ENCODE data around the gene TRPC4. TPM values are rescaled to one million over a fixed set of nuclear protein-coding genes. Genes with fewer than 3 reads are reported as not detected.

Gene TRPC4
- total RNA-seq, 1 experiment from 2014 or later: not detected

DNA sequence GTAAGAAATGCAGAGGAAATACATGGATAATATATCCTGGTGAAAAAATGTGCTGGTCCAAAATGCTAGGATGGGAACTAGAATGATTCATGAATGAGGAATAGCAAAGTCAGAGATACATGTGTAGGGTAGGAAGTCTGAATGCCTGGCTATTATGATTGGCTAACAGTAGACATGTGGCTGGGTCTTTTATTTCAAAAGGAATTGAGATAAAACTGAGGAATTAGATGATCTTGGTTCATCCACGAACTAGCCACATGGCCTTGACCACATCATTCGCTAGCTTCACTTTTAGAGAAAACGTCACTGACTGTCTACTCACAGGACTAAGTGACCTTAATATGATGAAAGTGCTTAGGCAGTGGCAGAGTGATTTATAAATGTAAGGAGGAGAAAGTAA lies 103.1 kb downstream of the TRPC4 start:
- TF ChIP-seq, protein P1, sequence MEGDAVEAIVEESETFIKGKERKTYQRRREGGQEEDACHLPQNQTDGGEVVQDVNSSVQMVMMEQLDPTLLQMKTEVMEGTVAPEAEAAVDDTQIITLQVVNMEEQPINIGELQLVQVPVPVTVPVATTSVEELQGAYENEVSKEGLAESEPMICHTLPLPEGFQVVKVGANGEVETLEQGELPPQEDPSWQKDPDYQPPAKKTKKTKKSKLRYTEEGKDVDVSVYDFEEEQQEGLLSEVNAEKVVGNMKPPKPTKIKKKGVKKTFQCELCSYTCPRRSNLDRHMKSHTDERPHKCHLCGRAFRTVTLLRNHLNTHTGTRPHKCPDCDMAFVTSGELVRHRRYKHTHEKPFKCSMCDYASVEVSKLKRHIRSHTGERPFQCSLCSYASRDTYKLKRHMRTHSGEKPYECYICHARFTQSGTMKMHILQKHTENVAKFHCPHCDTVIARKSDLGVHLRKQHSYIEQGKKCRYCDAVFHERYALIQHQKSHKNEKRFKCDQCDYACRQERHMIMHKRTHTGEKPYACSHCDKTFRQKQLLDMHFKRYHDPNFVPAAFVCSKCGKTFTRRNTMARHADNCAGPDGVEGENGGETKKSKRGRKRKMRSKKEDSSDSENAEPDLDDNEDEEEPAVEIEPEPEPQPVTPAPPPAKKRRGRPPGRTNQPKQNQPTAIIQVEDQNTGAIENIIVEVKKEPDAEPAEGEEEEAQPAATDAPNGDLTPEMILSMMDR (IDR thresholded peaks at IDR 0.05; ENCODE audit: unreplicated experiment): no peak
- intact Hi-C loops (cut with micrococcal nuclease): loop anchor here (5.0 kb wide), 2 partner anchors 124 to 996 kb away; no protein-coding TSS in a partner anchor
- Mint-ChIP-seq H3K9me3 (ENCODE audit: unreplicated experiment) (no peaks in the 10 kb centered on the region), H3K36me3 (ENCODE audit: insufficient read depth, unreplicated experiment) (no peaks in the 10 kb centered on the region), H3K4me1 (ENCODE audit: insufficient read depth, unreplicated experiment) (no peaks in the 10 kb centered on the region), H3K27ac (ENCODE audit: low read depth, unreplicated experiment) (no peak overlapping the region), H3K4me3 (ENCODE audit: unreplicated experiment) (no peak overlapping the region), H3K27me3 (ENCODE audit: insufficient read depth, unreplicated experiment) (peaks cover 13% of the 10 kb centered on the region)
- ChIA-PET POLR2A (no interaction called here), CTCF (interaction anchor here (0.9 kb wide), 1 partner anchor 48 kb away, joined by 3 read pairs; no protein-coding TSS in a partner anchor)
- no TSS peak for BruUV-seq (replicated peaks)
- no peak for DNase-seq (ENCODE audit: unreplicated experiment)

DNA sequence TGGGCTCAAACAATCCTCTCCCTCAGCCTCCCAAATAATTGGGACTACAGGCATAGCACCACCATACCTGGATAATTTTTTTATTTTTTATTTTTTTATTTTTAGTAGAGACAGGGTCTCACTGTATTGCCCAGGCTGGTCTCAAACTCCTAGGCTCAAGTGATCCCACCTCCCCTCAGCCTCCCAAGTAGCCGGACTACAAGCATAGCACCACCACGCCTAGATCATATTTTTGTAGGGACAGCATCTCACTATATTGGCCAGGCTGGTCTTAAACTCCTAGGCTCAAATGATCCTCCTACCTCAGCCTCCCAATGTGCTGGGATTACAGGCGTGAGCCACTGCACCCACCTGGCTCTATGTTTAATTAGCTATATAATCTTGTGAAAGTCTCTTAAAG lies 114.2 kb downstream of the TRPC4 start:
- Mint-ChIP-seq H3K27ac (ENCODE audit: low read depth, unreplicated experiment) (no peak overlapping the region), H3K4me3 (ENCODE audit: unreplicated experiment) (no peak overlapping the region), H3K36me3 (ENCODE audit: insufficient read depth, unreplicated experiment) (no peaks in the 10 kb centered on the region), H3K4me1 (ENCODE audit: insufficient read depth, unreplicated experiment) (no peaks in the 10 kb centered on the region), H3K9me3 (ENCODE audit: unreplicated experiment) (no peaks in the 10 kb centered on the region), H3K27me3 (ENCODE audit: insufficient read depth, unreplicated experiment) (peaks cover 19% of the 10 kb centered on the region)
- ChIA-PET CTCF (no interaction called here), POLR2A (no interaction called here)
- TF ChIP-seq, protein P1 (IDR thresholded peaks at IDR 0.05; ENCODE audit: unreplicated experiment): no peak
- intact Hi-C loops (cut with micrococcal nuclease): no loop called here
- BruUV-seq (replicated peaks): no TSS peak
- no peak for DNase-seq (ENCODE audit: unreplicated experiment)

DNA sequence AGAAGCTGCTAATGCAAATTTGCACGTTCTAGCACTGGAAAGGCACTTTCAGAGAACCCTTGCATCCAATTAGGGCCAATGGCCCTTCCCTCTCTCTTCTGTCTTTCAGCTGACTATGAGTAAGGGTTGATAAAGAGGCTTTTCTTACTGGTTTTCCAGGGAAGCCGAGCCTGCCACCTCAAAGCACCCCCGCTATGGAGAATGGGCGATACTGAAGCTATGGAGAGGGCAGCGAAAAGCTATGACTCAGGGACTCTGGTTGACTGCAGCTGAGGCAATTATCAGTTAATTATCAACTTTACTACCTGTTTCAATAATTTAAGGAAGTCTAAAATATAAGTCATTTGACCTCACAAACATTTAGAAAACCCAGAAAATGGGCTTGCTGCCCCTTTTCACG lies 115.8 kb downstream of the TRPC4 start:
- Mint-ChIP-seq H3K27me3 (ENCODE audit: insufficient read depth, unreplicated experiment) (peaks cover 19% of the 10 kb centered on the region), H3K27ac (ENCODE audit: low read depth, unreplicated experiment) (no peak overlapping the region), H3K36me3 (ENCODE audit: insufficient read depth, unreplicated experiment) (no peaks in the 10 kb centered on the region), H3K4me3 (ENCODE audit: unreplicated experiment) (no peak overlapping the region), H3K9me3 (ENCODE audit: unreplicated experiment) (no peaks in the 10 kb centered on the region), H3K4me1 (ENCODE audit: insufficient read depth, unreplicated experiment) (no peaks in the 10 kb centered on the region)
- ChIA-PET CTCF (no interaction called here), POLR2A (no interaction called here)
- no TSS peak for BruUV-seq (replicated peaks)
- intact Hi-C loops (cut with micrococcal nuclease): no loop called here
- TF ChIP-seq, protein P1 (IDR thresholded peaks at IDR 0.05; ENCODE audit: unreplicated experiment): no peak
- DNase-seq (ENCODE audit: unreplicated experiment): no peak

DNA sequence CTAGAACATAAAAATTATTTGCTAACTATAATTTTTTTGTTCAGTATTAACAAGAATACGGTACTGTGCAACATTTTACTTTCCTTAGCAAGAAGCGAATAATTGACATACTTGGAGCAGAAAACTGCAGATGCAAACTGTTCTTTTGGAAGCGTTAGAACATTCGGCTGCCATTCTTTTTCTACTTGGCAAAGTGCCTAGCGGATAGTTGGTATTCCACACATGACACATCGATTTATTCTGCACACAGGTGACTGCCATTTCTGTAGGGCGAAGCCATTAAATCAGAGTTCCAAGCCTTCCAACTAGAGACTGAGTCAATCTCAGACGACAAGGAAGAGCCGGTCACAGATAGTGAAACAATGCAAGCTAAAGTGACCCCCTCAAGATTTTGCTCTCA lies 117.4 kb downstream of the TRPC4 start:
- no peak overlapping the region for H3K4me3 Mint-ChIP-seq (ENCODE audit: unreplicated experiment)
- intact Hi-C loops (cut with micrococcal nuclease): no loop called here
- ChIA-PET CTCF (no interaction called here), POLR2A (no interaction called here)
- H3K36me3 Mint-ChIP-seq (ENCODE audit: insufficient read depth, unreplicated experiment): no peaks in the 10 kb centered on the region
- peaks cover 3% of the 10 kb centered on the region for H3K4me1 Mint-ChIP-seq (ENCODE audit: insufficient read depth, unreplicated experiment)
- peaks cover 19% of the 10 kb centered on the region for H3K27me3 Mint-ChIP-seq (ENCODE audit: insufficient read depth, unreplicated experiment)
- no peak for DNase-seq (ENCODE audit: unreplicated experiment)
- H3K27ac Mint-ChIP-seq (ENCODE audit: low read depth, unreplicated experiment): no peak overlapping the region
- no TSS peak for BruUV-seq (replicated peaks)
- H3K9me3 Mint-ChIP-seq (ENCODE audit: unreplicated experiment): no peaks in the 10 kb centered on the region
- TF ChIP-seq, protein P1 (IDR thresholded peaks at IDR 0.05; ENCODE audit: unreplicated experiment): no peak
